Esophagus muscularis mucosa (tissue), 4 donors: ENCODE measurements around the gene ACACB. TPM values are rescaled to one million over a fixed set of nuclear protein-coding genes. Genes with fewer than 3 reads are reported as not detected.

ENCODE experiments used
- DNase-seq: peaks from one replicate; pipeline ENCODE4 v3.0.0-alpha.2; 2017; ENCODE audit errors: extremely low spot score
- H3K27ac ChIP-seq, 4 donors: fragments of 200-600 bp; sonication (generic); replicated peaks in 1 of 4; 1 replicate in 3 of 4; 2 replicates in 1 of 4; pipeline ENCODE4 v1.5.1; 2016 to 2019; ENCODE audit warnings: mild to moderate bottlenecking in 1 of 4
- H3K27me3 ChIP-seq, 4 donors: fragments of 200-600 bp; sonication (generic); one replicate each; pipeline versions ENCODE4 v1.5.1 to v1.6.0; 2016 to 2019
- H3K36me3 ChIP-seq, 4 donors: fragments of 200-600 bp; sonication (generic); one replicate each; pipeline ENCODE4 v1.5.1; 2016 to 2019
- H3K4me1 ChIP-seq, 4 donors: fragments of 200-600 bp; sonication (generic); one replicate each; pipeline ENCODE4 v1.5.1; 2016 to 2019
- H3K4me3 ChIP-seq, 4 donors: fragments of 200-600 bp; sonication (generic); 1 replicate in 2 of 4; 2 replicates in 2 of 4; pipeline ENCODE4 v1.5.1; 2016 to 2019; ENCODE audit warnings: mild to moderate bottlenecking in 4 of 4, moderate library complexity in 1 of 4
- H3K9me3 ChIP-seq, 4 donors: fragments of 200-600 bp; sonication (generic); 1 replicate in 3 of 4; 2 replicates in 1 of 4; pipeline ENCODE4 v1.5.1; 2016 to 2019
- EP300 ChIP-seq: sonication (generic); formaldehyde crosslinking; IDR thresholded peaks from one replicate; pipeline ENCODE4 v1.6.1; 2017; ENCODE audit warnings: antibody characterized with exemption
- POLR2A ChIP-seq: fragments of 450-650 bp; IDR thresholded peaks from one replicate; pipeline ENCODE4 v1.6.1; 2017; ENCODE audit warnings: antibody characterized with exemption, moderate library complexity, mild to moderate bottlenecking, low read depth
- POLR2AphosphoS5 ChIP-seq, 2 donors: sonication (generic); formaldehyde crosslinking; IDR thresholded peaks; one replicate each; pipeline ENCODE4 v1.6.1; 2017; ENCODE audit warnings: antibody characterized with exemption in 2 of 2
- WGBS: methylation state at CpG from one replicate; pipeline ENCODE4 v1.1.5; 2018; 5-methylcytosine and 5-hydroxymethylcytosine counted together
- intact Hi-C: fragments of 100-400 bp; cut with DNase I; formaldehyde crosslinking; loops from one replicate; pipeline ENCODE4 v1.15.1; 2023
- total RNA-seq, 4 donors: library from RNA; depleted of rRNA; stranded (reverse); fragments of >200 nt; gene quantifications; one replicate each; pipeline versions ENCODE4 v1.1.0 to v1.2.1, GENCODE V29; 2016
- TF ChIP-seq, protein P1 (sequence below), 3 experiments: fragments of 200-600 bp in 2 of 3; fragments of 450-650 bp in 1 of 3; sonication (generic) in 2 of 3; IDR thresholded peaks; one replicate each; pipeline ENCODE4 v1.5.1; 2017 to 2019; ENCODE audit warnings: antibody characterized with exemption in 3 of 3, mild to moderate bottlenecking in 2 of 3, moderate library complexity in 1 of 3

ACACB gene
- total RNA-seq, 4 donors from 2014 or later, result 59.6 to 134 (median 108) TPM

DNA sequence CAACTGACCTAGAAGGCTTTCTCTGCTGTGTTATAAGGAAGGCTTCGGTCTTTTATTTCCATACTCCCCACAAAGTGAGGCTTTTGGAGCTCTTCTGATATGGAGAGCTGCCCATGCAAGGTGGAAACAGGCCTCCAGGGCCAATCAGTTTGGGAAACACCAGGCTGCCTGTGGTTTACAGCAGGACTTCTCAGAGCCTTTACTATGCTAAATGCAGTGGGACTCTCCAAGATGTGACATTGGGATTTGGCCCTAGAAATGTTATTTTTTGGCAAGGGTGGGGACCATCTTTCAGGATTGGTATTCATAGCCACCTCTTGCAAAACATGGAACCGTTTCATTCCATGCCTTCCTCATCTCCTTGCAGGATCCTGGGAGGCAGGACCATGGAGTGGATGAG, 3.7 kb downstream of the ACACB start:
- Histone ChIP-seq H3K4me1 (peaks cover 55 to 71% (median 64%) of the 10 kb centered on the region in 4 donors), H3K27me3 (no peaks in the 10 kb centered on the region), H3K27ac (peak overlapping the region in 3 of 4 donors; percentile 18 to 92 (median 89)), H3K36me3 (peaks cover 0 to 4% (median 0%) of the 10 kb centered on the region in 4 donors), H3K9me3 (no peaks in the 10 kb centered on the region), H3K4me3 (no peak overlapping the region)
- DNase-seq, result no peak
- TF ChIP-seq, protein P1, sequence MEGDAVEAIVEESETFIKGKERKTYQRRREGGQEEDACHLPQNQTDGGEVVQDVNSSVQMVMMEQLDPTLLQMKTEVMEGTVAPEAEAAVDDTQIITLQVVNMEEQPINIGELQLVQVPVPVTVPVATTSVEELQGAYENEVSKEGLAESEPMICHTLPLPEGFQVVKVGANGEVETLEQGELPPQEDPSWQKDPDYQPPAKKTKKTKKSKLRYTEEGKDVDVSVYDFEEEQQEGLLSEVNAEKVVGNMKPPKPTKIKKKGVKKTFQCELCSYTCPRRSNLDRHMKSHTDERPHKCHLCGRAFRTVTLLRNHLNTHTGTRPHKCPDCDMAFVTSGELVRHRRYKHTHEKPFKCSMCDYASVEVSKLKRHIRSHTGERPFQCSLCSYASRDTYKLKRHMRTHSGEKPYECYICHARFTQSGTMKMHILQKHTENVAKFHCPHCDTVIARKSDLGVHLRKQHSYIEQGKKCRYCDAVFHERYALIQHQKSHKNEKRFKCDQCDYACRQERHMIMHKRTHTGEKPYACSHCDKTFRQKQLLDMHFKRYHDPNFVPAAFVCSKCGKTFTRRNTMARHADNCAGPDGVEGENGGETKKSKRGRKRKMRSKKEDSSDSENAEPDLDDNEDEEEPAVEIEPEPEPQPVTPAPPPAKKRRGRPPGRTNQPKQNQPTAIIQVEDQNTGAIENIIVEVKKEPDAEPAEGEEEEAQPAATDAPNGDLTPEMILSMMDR (IDR thresholded peaks at IDR 0.05), result no peak
- intact Hi-C loops, result no loop called here
- WGBS, result 89% methylated on average over 2 of the region's 2 CpGs

DNA sequence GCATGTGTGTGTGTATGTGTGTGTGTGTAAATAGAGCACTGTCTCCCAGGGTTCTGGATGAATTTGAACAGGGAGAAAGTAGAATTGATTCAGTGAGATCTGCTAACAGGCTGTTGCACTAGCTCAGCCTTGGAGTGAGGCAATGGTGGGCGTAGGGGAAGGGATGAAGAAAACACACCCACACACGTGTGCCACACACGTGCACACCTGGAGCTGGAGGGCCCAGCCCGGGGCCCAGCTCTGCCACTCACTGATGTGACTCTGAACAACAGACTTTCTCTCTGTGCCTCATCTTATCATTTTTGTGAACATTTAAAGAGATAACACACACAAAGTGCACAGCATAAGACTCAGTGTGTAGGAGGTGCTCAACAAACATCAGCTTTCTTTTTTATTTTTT, 4.2 kb downstream of the ACACB start:
- DNase-seq, result no peak
- Histone ChIP-seq H3K4me3 (no peak overlapping the region), H3K4me1 (peaks cover 50 to 66% (median 62%) of the 10 kb centered on the region in 4 donors), H3K27ac (peak overlapping the region in 1 of 4 donors; percentile 92), H3K27me3 (no peaks in the 10 kb centered on the region), H3K9me3 (no peaks in the 10 kb centered on the region), H3K36me3 (peaks cover 0 to 4% (median 2%) of the 10 kb centered on the region in 4 donors)
- WGBS, result 83% methylated on average over 4 of the region's 4 CpGs
- intact Hi-C loops, result no loop called here
- TF ChIP-seq POLR2AphosphoS5 (IDR thresholded peaks at IDR 0.05), result no peak
- no peak for TF ChIP-seq EP300
- no peak for TF ChIP-seq POLR2A
- TF ChIP-seq, protein P1 (IDR thresholded peaks at IDR 0.05), result no peak

DNA sequence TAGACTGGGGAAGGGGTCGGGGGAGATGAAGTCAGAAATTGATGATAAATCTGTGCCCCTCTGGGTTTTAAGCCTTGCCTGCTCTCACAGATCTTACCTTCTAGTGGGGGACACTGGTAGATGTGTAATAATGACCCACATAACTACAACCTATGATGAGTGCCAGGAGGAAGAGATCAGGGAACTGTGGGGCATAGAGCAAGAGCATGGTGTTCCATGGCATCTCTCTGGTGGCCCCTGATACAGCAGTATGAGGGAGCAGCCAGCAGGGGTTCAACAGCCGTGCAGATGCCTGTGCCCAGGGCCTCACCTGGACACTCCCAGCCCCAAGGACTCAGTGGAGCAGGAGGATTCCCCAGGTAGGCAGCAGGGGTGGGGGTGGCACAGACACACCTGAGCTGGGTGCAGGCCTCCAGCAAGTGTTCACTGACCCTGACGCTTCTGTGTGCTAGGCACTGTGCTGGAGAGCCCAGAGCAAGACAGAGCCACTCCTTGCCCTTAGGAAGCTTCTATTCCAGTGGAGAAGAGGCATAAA, 5.0 kb downstream of the ACACB start:
- H3K27ac ChIP-seq, result no peak overlapping the region
- TF ChIP-seq POLR2A, result no peak
- H3K4me3 ChIP-seq, result no peak overlapping the region
- H3K27me3 ChIP-seq, result no peaks in the 10 kb centered on the region
- intact Hi-C loops, result no loop called here
- peaks cover 44 to 65% (median 58%) of the 10 kb centered on the region in 4 donors for H3K4me1 ChIP-seq
- no peak for DNase-seq
- H3K36me3 ChIP-seq, result peaks cover 0 to 4% (median 2%) of the 10 kb centered on the region in 4 donors
- WGBS, result 100% methylated on average over 2 of the region's 3 CpGs
- no peaks in the 10 kb centered on the region for H3K9me3 ChIP-seq

DNA sequence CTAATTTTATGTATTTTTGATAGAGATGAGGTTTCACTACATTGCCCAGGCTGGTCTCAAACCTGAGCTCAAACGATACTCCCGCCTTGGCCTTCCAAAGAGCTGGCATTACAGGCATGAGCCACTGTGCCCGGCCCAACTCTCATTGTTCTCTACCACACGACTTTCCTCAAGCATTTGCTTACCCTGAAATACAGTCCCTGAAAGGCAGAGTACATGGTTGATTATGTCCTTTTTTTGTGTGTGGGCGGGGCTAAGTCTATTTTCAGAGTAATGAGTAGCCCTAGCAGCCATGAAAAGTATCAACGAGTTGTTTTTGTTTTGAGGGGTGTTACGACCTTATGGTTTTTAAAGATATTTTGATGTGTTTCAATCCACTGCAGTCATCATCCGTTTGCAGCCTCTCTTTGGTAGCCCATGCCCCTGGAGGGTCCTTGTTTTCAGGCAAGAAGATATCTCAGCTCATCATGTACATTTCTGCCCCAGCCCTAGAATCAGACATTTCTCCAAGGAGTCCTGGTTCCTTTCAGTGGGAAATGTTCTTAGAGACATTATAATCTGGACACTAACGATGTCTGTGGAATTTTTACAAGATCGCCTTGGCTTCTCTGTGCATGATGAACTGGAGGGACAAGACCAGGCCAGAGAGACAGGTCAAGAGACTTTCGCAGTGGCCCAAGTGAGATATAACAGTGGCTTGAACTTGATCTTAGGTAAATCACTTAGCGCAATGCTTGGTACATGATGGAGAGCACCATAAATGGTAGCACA, 8.7 kb downstream of the ACACB start:
- intact Hi-C loops, result no loop called here
- H3K36me3 ChIP-seq, result peaks cover 0 to 4% (median 2%) of the 10 kb centered on the region in 4 donors
- H3K4me1 ChIP-seq, result peaks cover 20 to 53% (median 40%) of the 10 kb centered on the region in 4 donors
- no peaks in the 10 kb centered on the region for H3K27me3 ChIP-seq
- no peak for TF ChIP-seq POLR2AphosphoS5 (IDR thresholded peaks at IDR 0.05)
- no peak for TF ChIP-seq POLR2A
- TF ChIP-seq, protein P1 (IDR thresholded peaks at IDR 0.05), result no peak
- TF ChIP-seq EP300, result no peak
- DNase-seq, result no peak
- H3K4me3 ChIP-seq, result no peak overlapping the region
- WGBS, result 83% methylated on average over 12 of the region's 12 CpGs
- H3K27ac ChIP-seq, result peak overlapping the region in 2 of 4 donors; percentile 19 to 61
- no peaks in the 10 kb centered on the region for H3K9me3 ChIP-seq

DNA sequence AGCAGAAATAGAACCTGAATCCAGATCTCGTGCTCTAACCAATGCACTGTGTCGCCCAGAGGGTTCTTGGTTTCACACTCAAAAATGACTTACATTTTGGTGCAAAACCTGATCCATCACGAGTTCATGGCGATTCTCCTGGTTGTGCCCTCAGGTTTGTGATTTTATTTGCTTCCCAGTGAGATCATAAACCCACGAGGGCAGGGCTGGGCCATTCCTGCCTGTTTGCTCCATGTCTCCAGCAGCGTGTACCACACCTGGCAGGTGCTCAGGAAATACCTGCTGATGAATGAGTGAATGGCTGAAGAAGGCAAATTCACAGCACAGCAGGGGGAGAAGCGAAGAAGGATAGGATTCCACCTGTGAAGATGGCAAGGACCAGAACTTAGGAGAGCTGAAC, 9.4 kb downstream of the ACACB start:
- TF ChIP-seq POLR2A (no peak), POLR2AphosphoS5 (IDR thresholded peaks at IDR 0.05) (no peak), EP300 (no peak)
- TF ChIP-seq, protein P1 (IDR thresholded peaks at IDR 0.05), result no peak
- peak overlapping the region in 3 of 4 donors; percentile 38 to 61 (median 58) for H3K27ac ChIP-seq
- peaks cover 20 to 52% (median 40%) of the 10 kb centered on the region in 4 donors for H3K4me1 ChIP-seq
- no peak overlapping the region for H3K4me3 ChIP-seq
- 88% methylated on average over 7 of the region's 7 CpGs for WGBS
- H3K9me3 ChIP-seq, result no peaks in the 10 kb centered on the region
- H3K36me3 ChIP-seq, result peaks cover 0 to 3% (median under 1%) of the 10 kb centered on the region in 4 donors
- no peaks in the 10 kb centered on the region for H3K27me3 ChIP-seq
- intact Hi-C loops, result no loop called here
- DNase-seq, result no peak
